ENCODE results near the gene TMEM171.

TMEM171 gene

DNA sequence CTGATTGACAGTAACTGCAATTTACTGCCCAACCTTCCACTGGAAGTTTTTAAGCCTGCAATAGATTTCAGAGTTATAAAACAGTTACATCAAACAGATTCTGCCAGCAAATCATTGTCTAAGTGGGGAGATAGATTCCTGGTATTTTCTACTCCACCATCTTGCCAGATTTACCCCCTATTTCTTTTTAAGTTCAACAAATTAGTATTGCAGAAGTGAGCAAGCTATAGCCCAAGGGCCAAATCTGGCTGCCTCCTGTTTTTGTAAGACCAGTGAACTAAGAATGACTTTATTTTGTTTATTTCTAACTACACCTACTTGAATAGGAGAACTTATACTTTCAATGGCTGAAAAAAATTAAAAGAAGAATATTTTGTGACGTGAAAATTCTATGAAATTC lies 8.8 kb upstream of the TMEM171 start:
- Histone ChIP-seq H3K27ac (ENCODE audit: insufficient read depth in 1 of 2, low read depth in 1 of 2, low read length in 2 of 2, poor library complexity in 1 of 2, severe bottlenecking in 2 of 2) (no peak overlapping the region), H3K36me3 (ENCODE audit: control insufficient read depth in 4 of 4, insufficient read depth in 4 of 4, low read length in 3 of 4) (no peaks in the 10 kb centered on the region), H3K27me3 (replicated peaks in 2 of 5; ENCODE audit: control insufficient read depth in 4 of 5, insufficient read depth in 5 of 5, low read length in 4 of 5) (peaks cover 5 to 40% (median 18%) of the 10 kb centered on the region in 5 experiments), H3K4me1 (ENCODE audit: control extremely low read depth in 1 of 4, control insufficient read depth in 4 of 4, insufficient read depth in 4 of 4, low read length in 3 of 4) (no peaks in the 10 kb centered on the region), H3K4me3 (ENCODE audit: control insufficient read depth in 1 of 7, extremely low read depth in 1 of 7, insufficient read depth in 4 of 7, low read depth in 2 of 7, low read length in 6 of 7) (no peak overlapping the region), H3K9me3 (ENCODE audit: control extremely low read depth in 1 of 5, control insufficient read depth in 4 of 5, insufficient read depth in 2 of 5, low read depth in 1 of 5, low read length in 4 of 5) (peaks cover 0 to 11% (median 0%) of the 10 kb centered on the region in 5 experiments)
- no CpG with 5 or more reads among the region's 1 CpG for WGBS (ENCODE audit: insufficient coverage)
- DNase-seq = no peak
- ChIA-PET POLR2A (no interaction called here), CTCF (no interaction called here)

DNA sequence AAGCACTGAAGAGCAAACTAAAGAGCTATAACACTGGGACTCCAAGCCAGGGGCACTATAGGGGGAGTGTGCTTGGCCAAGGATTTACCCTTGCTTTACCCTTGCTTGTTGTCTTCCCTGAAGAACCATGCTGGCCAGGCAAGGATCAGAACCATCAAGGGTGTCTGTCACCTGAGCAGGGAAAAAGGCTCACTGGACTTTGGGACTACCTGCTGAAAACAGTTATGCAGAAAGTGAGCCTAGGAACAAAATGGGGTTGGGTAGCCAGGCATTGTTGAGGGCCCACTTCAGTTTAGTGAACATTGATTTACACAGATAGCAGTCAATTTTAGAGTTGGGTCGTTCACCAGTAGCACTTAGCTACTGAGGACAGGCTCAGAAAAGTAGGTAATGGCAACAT lies 8.0 kb upstream of the TMEM171 start:
- Histone ChIP-seq H3K4me1 (ENCODE audit: control extremely low read depth in 1 of 4, control insufficient read depth in 4 of 4, insufficient read depth in 4 of 4, low read length in 3 of 4) (no peaks in the 10 kb centered on the region), H3K27ac (ENCODE audit: insufficient read depth in 1 of 2, low read depth in 1 of 2, low read length in 2 of 2, poor library complexity in 1 of 2, severe bottlenecking in 2 of 2) (no peak overlapping the region), H3K36me3 (ENCODE audit: control insufficient read depth in 4 of 4, insufficient read depth in 4 of 4, low read length in 3 of 4) (no peaks in the 10 kb centered on the region), H3K9me3 (ENCODE audit: control extremely low read depth in 1 of 5, control insufficient read depth in 4 of 5, insufficient read depth in 2 of 5, low read depth in 1 of 5, low read length in 4 of 5) (peaks cover 0 to 15% (median 0%) of the 10 kb centered on the region in 5 experiments), H3K4me3 (ENCODE audit: control insufficient read depth in 1 of 7, extremely low read depth in 1 of 7, insufficient read depth in 4 of 7, low read depth in 2 of 7, low read length in 6 of 7) (no peak overlapping the region), H3K27me3 (replicated peaks in 2 of 5; ENCODE audit: control insufficient read depth in 4 of 5, insufficient read depth in 5 of 5, low read length in 4 of 5) (peaks cover 7 to 49% (median 25%) of the 10 kb centered on the region in 5 experiments)
- no peak for DNase-seq
- POLR2A ChIA-PET = no interaction called here
- CTCF ChIA-PET = no interaction called here
- 86% methylated on average over 1 of the region's 1 CpG for WGBS (ENCODE audit: insufficient coverage)

DNA sequence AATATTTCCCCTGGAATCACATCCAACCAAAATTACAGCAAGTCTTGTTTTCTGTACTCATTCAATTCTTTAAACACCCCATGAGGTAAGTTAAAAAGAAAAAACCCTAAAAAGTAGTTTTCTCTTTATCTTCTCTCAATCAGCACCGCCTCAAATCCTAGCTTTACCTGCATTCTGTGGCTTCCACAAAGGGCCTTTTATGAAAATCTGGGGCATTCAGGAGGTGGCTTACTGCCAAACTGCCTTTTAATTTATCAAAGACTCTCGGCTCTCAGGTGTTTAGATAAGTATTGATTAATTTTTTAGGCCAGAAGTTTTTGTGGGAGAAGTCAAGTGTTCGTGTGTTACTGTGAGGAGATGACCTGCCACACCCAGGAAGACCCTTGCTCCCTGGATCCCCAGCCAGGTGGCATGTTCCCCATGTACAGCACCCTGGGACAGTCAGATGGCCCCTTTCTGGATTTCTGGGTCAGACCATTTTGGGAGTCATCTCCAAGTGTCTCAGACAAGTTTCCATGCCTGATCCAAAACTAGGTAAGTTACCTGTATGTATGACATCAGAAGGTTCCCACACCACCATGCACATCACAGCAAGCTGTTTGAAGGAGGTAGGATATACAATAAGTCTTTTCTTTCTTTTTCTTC lies 6.2 kb upstream of the TMEM171 start:
- peaks cover 0 to 8% (median 0%) of the 10 kb centered on the region in 5 experiments for H3K9me3 ChIP-seq (ENCODE audit: control extremely low read depth in 1 of 5, control insufficient read depth in 4 of 5, insufficient read depth in 2 of 5, low read depth in 1 of 5, low read length in 4 of 5)
- no peak for DNase-seq
- no peak overlapping the region for H3K27ac ChIP-seq (ENCODE audit: insufficient read depth in 1 of 2, low read depth in 1 of 2, low read length in 2 of 2, poor library complexity in 1 of 2, severe bottlenecking in 2 of 2)
- no peaks in the 10 kb centered on the region for H3K4me1 ChIP-seq (ENCODE audit: control extremely low read depth in 1 of 4, control insufficient read depth in 4 of 4, insufficient read depth in 4 of 4, low read length in 3 of 4)
- H3K36me3 ChIP-seq (ENCODE audit: control insufficient read depth in 4 of 4, insufficient read depth in 4 of 4, low read length in 3 of 4) = no peaks in the 10 kb centered on the region
- CTCF ChIA-PET = interaction anchor here (1.1 to 1.5 kb wide), 2 partner anchors 10 to 18 kb away, joined by 4 read pairs; no protein-coding TSS in a partner anchor
- POLR2A ChIA-PET = no interaction called here
- WGBS (ENCODE audit: insufficient coverage) = 93% methylated on average over 3 of the region's 3 CpGs
- peaks cover 7 to 67% (median 37%) of the 10 kb centered on the region in 5 experiments for H3K27me3 ChIP-seq (replicated peaks in 2 of 5; ENCODE audit: control insufficient read depth in 4 of 5, insufficient read depth in 5 of 5, low read length in 4 of 5)
- H3K4me3 ChIP-seq (ENCODE audit: control insufficient read depth in 1 of 7, extremely low read depth in 1 of 7, insufficient read depth in 4 of 7, low read depth in 2 of 7, low read length in 6 of 7) = no peak overlapping the region

DNA sequence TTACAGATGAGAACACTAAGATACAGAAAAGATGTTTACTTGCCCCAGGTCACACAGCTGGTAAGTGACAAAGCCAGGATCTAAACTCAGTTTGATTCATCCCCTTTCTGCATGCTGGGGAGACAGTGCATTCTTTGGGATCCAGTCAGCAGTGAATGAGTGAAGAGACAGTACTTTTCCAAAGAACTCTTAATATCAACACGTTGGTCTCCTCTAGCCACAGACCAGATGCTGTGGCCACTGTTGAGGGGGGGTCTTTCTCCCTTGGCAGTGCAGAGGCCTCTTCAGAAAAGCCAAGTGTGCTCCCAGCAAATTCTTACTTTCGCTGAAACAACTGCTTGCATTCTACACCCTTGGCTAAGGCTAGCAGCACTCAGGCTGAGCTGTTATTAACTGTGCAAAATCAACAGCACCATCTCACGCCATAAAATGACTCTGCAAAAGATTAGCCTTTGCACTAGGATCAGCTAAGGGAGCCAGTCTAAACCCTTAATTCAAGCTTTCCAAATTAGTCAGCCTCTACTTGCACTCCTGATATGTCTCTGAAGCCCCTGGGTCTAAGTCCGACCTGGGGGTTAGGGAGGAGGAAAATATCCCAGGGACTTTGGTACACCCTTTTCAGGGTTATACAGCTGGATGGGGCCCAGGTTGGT lies 4.8 kb upstream of the TMEM171 start:
- Histone ChIP-seq H3K4me1 (ENCODE audit: control extremely low read depth in 1 of 4, control insufficient read depth in 4 of 4, insufficient read depth in 4 of 4, low read length in 3 of 4) (peaks cover 0 to 11% (median 9%) of the 10 kb centered on the region in 4 experiments), H3K27ac (ENCODE audit: insufficient read depth in 1 of 2, low read depth in 1 of 2, low read length in 2 of 2, poor library complexity in 1 of 2, severe bottlenecking in 2 of 2) (no peak overlapping the region), H3K9me3 (ENCODE audit: control extremely low read depth in 1 of 5, control insufficient read depth in 4 of 5, insufficient read depth in 2 of 5, low read depth in 1 of 5, low read length in 4 of 5) (peaks cover 0 to 8% (median 0%) of the 10 kb centered on the region in 5 experiments), H3K27me3 (replicated peaks in 2 of 5; ENCODE audit: control insufficient read depth in 4 of 5, insufficient read depth in 5 of 5, low read length in 4 of 5) (peaks cover 7 to 80% (median 44%) of the 10 kb centered on the region in 5 experiments), H3K36me3 (ENCODE audit: control insufficient read depth in 4 of 4, insufficient read depth in 4 of 4, low read length in 3 of 4) (no peaks in the 10 kb centered on the region), H3K4me3 (ENCODE audit: control insufficient read depth in 1 of 7, extremely low read depth in 1 of 7, insufficient read depth in 4 of 7, low read depth in 2 of 7, low read length in 6 of 7) (no peak overlapping the region)
- POLR2A ChIA-PET = interaction anchor here (0.7 kb wide), 1 partner anchor 302 kb away, joined by 3 read pairs; no protein-coding TSS in a partner anchor
- CTCF ChIA-PET = interaction anchor here (1.2 to 1.6 kb wide), 3 partner anchors 12 to 27 kb away, joined by 4 read pairs; no protein-coding TSS in a partner anchor
- WGBS (ENCODE audit: insufficient coverage) = 69% methylated on average over 3 of the region's 4 CpGs
- DNase-seq = no peak

DNA sequence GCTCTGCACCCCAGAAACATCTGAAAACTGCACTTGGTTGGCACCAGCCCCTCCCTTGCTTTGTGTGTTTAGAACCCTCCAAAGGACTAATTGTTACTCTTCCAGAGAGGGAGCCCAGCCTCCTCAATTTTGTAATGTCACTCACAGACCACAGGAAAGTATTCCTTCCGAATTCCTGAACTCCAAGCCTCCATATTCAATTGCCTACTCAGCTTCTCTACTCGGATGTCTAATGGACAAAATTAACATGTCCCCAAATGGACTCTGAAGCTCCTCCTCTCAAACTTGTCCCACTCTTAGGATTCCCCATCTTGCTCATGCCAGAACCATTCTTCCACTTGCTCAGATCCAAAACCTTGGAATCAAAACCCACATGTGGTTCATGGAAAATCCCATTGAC lies 3.9 kb upstream of the TMEM171 start:
- H3K4me1 ChIP-seq (ENCODE audit: control extremely low read depth in 1 of 4, control insufficient read depth in 4 of 4, insufficient read depth in 4 of 4, low read length in 3 of 4) = peaks cover 0 to 16% (median 14%) of the 10 kb centered on the region in 4 experiments
- H3K36me3 ChIP-seq (ENCODE audit: control insufficient read depth in 4 of 4, insufficient read depth in 4 of 4, low read length in 3 of 4) = no peaks in the 10 kb centered on the region
- POLR2A ChIA-PET = no interaction called here
- DNase-seq = no peak
- H3K9me3 ChIP-seq (ENCODE audit: control extremely low read depth in 1 of 5, control insufficient read depth in 4 of 5, insufficient read depth in 2 of 5, low read depth in 1 of 5, low read length in 4 of 5) = peaks cover 0 to 8% (median 0%) of the 10 kb centered on the region in 5 experiments
- H3K4me3 ChIP-seq (ENCODE audit: control insufficient read depth in 1 of 7, extremely low read depth in 1 of 7, insufficient read depth in 4 of 7, low read depth in 2 of 7, low read length in 6 of 7) = no peak overlapping the region
- CTCF ChIA-PET = interaction anchor here (1.2 to 1.6 kb wide), 2 partner anchors 11 to 28 kb away, joined by 4 read pairs; no protein-coding TSS in a partner anchor
- no peak overlapping the region for H3K27ac ChIP-seq (ENCODE audit: insufficient read depth in 1 of 2, low read depth in 1 of 2, low read length in 2 of 2, poor library complexity in 1 of 2, severe bottlenecking in 2 of 2)
- WGBS (ENCODE audit: insufficient coverage) = 84% methylated on average over 2 of the region's 2 CpGs
- peaks cover 14 to 90% (median 46%) of the 10 kb centered on the region in 5 experiments for H3K27me3 ChIP-seq (replicated peaks in 2 of 5; ENCODE audit: control insufficient read depth in 4 of 5, insufficient read depth in 5 of 5, low read length in 4 of 5)

DNA sequence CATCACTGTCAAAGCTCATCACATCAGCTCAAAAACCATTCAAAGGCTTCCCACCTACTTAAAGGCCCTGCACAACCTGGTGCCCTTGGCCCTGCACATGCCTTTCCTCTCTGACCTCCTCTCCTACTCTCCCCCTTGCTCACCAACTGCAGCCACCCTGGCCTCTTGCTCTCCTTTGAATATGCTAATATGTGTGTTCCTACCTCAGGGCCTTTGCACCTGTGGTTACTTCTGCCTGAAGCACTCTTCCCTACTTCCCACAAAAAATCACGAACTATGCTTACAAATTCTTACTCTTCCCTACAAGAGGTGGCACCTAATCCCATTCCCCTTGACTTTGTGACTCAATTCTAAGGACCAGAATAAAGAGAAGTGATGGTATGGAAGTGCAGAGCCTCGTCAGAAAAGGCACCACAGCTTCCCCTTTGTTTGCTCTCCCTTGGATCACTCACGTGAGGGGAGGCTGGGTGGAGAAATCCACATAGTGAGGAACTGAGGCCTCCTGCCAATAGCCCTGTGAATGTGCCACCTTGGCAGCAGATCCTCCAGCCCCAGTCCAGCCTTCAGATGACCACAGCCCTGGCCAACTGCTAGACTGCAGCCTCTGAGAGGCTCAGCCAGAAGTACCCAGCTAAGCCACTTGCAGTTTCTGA lies 3.2 kb upstream of the TMEM171 start:
- CTCF ChIA-PET = interaction anchor here (1.6 kb wide), 1 partner anchor 29 kb away, joined by 4 read pairs; no protein-coding TSS in a partner anchor
- Histone ChIP-seq H3K4me1 (ENCODE audit: control extremely low read depth in 1 of 4, control insufficient read depth in 4 of 4, insufficient read depth in 4 of 4, low read length in 3 of 4) (peaks cover 0 to 16% (median 14%) of the 10 kb centered on the region in 4 experiments), H3K27ac (ENCODE audit: insufficient read depth in 1 of 2, low read depth in 1 of 2, low read length in 2 of 2, poor library complexity in 1 of 2, severe bottlenecking in 2 of 2) (no peak overlapping the region), H3K36me3 (ENCODE audit: control insufficient read depth in 4 of 4, insufficient read depth in 4 of 4, low read length in 3 of 4) (no peaks in the 10 kb centered on the region), H3K27me3 (replicated peaks in 2 of 5; ENCODE audit: control insufficient read depth in 4 of 5, insufficient read depth in 5 of 5, low read length in 4 of 5) (peaks cover 17 to 95% (median 47%) of the 10 kb centered on the region in 5 experiments), H3K4me3 (ENCODE audit: control insufficient read depth in 1 of 7, extremely low read depth in 1 of 7, insufficient read depth in 4 of 7, low read depth in 2 of 7, low read length in 6 of 7) (no peak overlapping the region), H3K9me3 (ENCODE audit: control extremely low read depth in 1 of 5, control insufficient read depth in 4 of 5, insufficient read depth in 2 of 5, low read depth in 1 of 5, low read length in 4 of 5) (peaks cover 0 to 8% (median 0%) of the 10 kb centered on the region in 5 experiments)
- POLR2A ChIA-PET = no interaction called here
- peak in 1 of 3 donors; percentile 8 for DNase-seq
- WGBS (ENCODE audit: insufficient coverage) = 83% methylated on average over 1 of the region's 3 CpGs
